Breast epithelium (tissue), 4 donors: ENCODE results near the gene ADORA2B. TPM values are rescaled to one million over a fixed set of nuclear protein-coding genes. Genes with fewer than 3 reads are reported as not detected.
A peak's percentile ranks its signal among the peaks of the same experiment; 100 is the strongest.

ENCODE experiments used
- DNase-seq, 2 donors: peaks; one replicate each; pipeline ENCODE4 v3.0.0-alpha.2; 2019; ENCODE audit warnings: low spot score in 2 of 2
- H3K27ac ChIP-seq, 2 donors: fragments of 200-600 bp; sonication (generic) in 1 of 2; one replicate each; pipeline ENCODE4 v1.5.1; 2016 to 2019; ENCODE audit warnings: mild to moderate bottlenecking in 1 of 2
- H3K27me3 ChIP-seq, 2 donors: fragments of 200-600 bp; sonication (generic) in 1 of 2; one replicate each; pipeline versions ENCODE4 v1.5.1 to v1.6.0; 2017 to 2019; ENCODE audit warnings: control low read depth in 1 of 2, mild to moderate bottlenecking in 1 of 2
- H3K36me3 ChIP-seq: fragments of 200-600 bp; one replicate; pipeline ENCODE4 v1.5.1; 2019
- H3K4me1 ChIP-seq, 2 donors: fragments of 200-600 bp; sonication (generic); one replicate each; pipeline ENCODE4 v1.5.1; 2016 to 2019; ENCODE audit warnings: control low read depth in 1 of 2
- H3K4me3 ChIP-seq, 3 donors: fragments of 200-600 bp; sonication (generic); 1 replicate in 2 of 3; 2 replicates in 1 of 3; pipeline ENCODE4 v1.5.1; 2016 to 2019; ENCODE audit warnings: mild to moderate bottlenecking in 3 of 3, moderate library complexity in 2 of 3
- H3K9me3 ChIP-seq, 2 donors: fragments of 200-600 bp; sonication (generic) in 1 of 2; one replicate each; pipeline ENCODE4 v1.5.1; 2016 to 2019; ENCODE audit warnings: control low read depth in 1 of 2
- CTCF ChIP-seq, 3 donors: fragments of 450-650 bp; IDR thresholded peaks; one replicate each; pipeline ENCODE4 v1.5.1; 2016 to 2017; ENCODE audit warnings: antibody characterized with exemption in 3 of 3, mild to moderate bottlenecking in 3 of 3, moderate library complexity in 3 of 3
- POLR2A ChIP-seq: fragments of 450-650 bp; IDR thresholded peaks from one replicate; pipeline ENCODE4 v1.6.1; 2016; ENCODE audit warnings: antibody characterized with exemption, mild to moderate bottlenecking, moderate library complexity
- POLR2AphosphoS5 ChIP-seq, 3 donors: sonication (generic); formaldehyde crosslinking; IDR thresholded peaks; one replicate each; pipeline ENCODE4 v1.6.1; 2017; ENCODE audit warnings: antibody characterized with exemption in 3 of 3
- intact Hi-C: fragments of 100-400 bp; cut with DNase I; formaldehyde crosslinking; loops from one replicate; pipeline ENCODE4 v1.15.1; 2023; ENCODE audit warnings: low total_unique reads
- total RNA-seq, 3 donors: library from RNA; depleted of rRNA; stranded (reverse); fragments of >200 nt; gene quantifications; one replicate each; pipeline ENCODE4 v1.1.0, GENCODE V29; 2016

The ADORA2B gene
- total RNA-seq, 3 donors from 2014 or later: 0.48 to 5.6 (median 4.9) TPM

- H3K4me1 ChIP-seq: peaks cover 0 to 10% of the 10 kb centered on the region in 2 donors
- intact Hi-C loops: no loop called here
- DNase-seq: no peak
- no peaks in the 10 kb centered on the region for H3K9me3 ChIP-seq
- H3K36me3 ChIP-seq: no peaks in the 10 kb centered on the region
- TF ChIP-seq POLR2A (no peak), POLR2AphosphoS5 (IDR thresholded peaks at IDR 0.05) (no peak), CTCF (IDR thresholded peaks at IDR 0.05) (no peak)
- H3K27ac ChIP-seq: peak overlapping the region; percentile 70 to 74
- H3K4me3 ChIP-seq: peak overlapping the region in 1 of 3 donors; percentile 13
- no peaks in the 10 kb centered on the region for H3K27me3 ChIP-seq
Observed at GRCh38 chr17:15966879-15967248, 21.9 kb downstream of the ADORA2B start.

GRCh38 chr17:15967706-15968399 is 22.9 kb downstream of the ADORA2B start:
- H3K4me3 ChIP-seq: no peak overlapping the region
- no peak overlapping the region for H3K27ac ChIP-seq
- intact Hi-C loops: no loop called here
- H3K27me3 ChIP-seq: no peaks in the 10 kb centered on the region
- H3K4me1 ChIP-seq: peaks cover 0 to 10% of the 10 kb centered on the region in 2 donors
- H3K9me3 ChIP-seq: no peaks in the 10 kb centered on the region
- TF ChIP-seq CTCF (IDR thresholded peaks at IDR 0.05) (no peak), POLR2A (no peak), POLR2AphosphoS5 (IDR thresholded peaks at IDR 0.05) (no peak)
- H3K36me3 ChIP-seq: no peaks in the 10 kb centered on the region
- DNase-seq: no peak

GRCh38 chr17:15969463-15969862 is 24.5 kb downstream of the ADORA2B start:
- no peaks in the 10 kb centered on the region for H3K9me3 ChIP-seq
- H3K27me3 ChIP-seq: no peaks in the 10 kb centered on the region
- no peak overlapping the region for H3K27ac ChIP-seq
- intact Hi-C loops: no loop called here
- no peak overlapping the region for H3K4me3 ChIP-seq
- H3K36me3 ChIP-seq: no peaks in the 10 kb centered on the region
- TF ChIP-seq CTCF (IDR thresholded peaks at IDR 0.05) (no peak), POLR2AphosphoS5 (IDR thresholded peaks at IDR 0.05) (no peak), POLR2A (no peak)
- DNase-seq: no peak
- H3K4me1 ChIP-seq: peaks cover 0 to 10% of the 10 kb centered on the region in 2 donors

GRCh38 chr17:15970500-15970899 is 25.6 kb downstream of the ADORA2B start:
- Histone ChIP-seq H3K4me1 (peaks cover 0 to 7% of the 10 kb centered on the region in 2 donors), H3K4me3 (no peak overlapping the region), H3K27me3 (no peaks in the 10 kb centered on the region), H3K9me3 (no peaks in the 10 kb centered on the region), H3K27ac (no peak overlapping the region), H3K36me3 (no peaks in the 10 kb centered on the region)
- intact Hi-C loops: no loop called here
- no peak for DNase-seq
- TF ChIP-seq POLR2A: no peak
- no peak for TF ChIP-seq POLR2AphosphoS5 (IDR thresholded peaks at IDR 0.05)
- no peak for TF ChIP-seq CTCF (IDR thresholded peaks at IDR 0.05)

- H3K4me3 ChIP-seq: no peak overlapping the region
- H3K27me3 ChIP-seq: no peaks in the 10 kb centered on the region
- H3K9me3 ChIP-seq: no peaks in the 10 kb centered on the region
- no peak for DNase-seq
- H3K27ac ChIP-seq: no peak overlapping the region
- TF ChIP-seq POLR2AphosphoS5 (IDR thresholded peaks at IDR 0.05): no peak
- H3K4me1 ChIP-seq: peaks cover 0 to 6% of the 10 kb centered on the region in 2 donors
- no peaks in the 10 kb centered on the region for H3K36me3 ChIP-seq
- intact Hi-C loops: no loop called here
Observed at GRCh38 chr17:15971098-15971678, 26.3 kb downstream of the ADORA2B start.
